ENCODE data around the gene EYA2.

EYA2 gene

GRCh38 chr20:47004179-47004578, 109.5 kb downstream of the EYA2 start:
- DNase-seq (ENCODE audit: low read depth in 2 of 3, low spot score in 1 of 3): no peak

GRCh38 chr20:47007826-47008655, 113.4 kb downstream of the EYA2 start:
- no peak for DNase-seq (ENCODE audit: low read depth in 2 of 3, low spot score in 1 of 3)

- no peak for DNase-seq (ENCODE audit: low read depth in 2 of 3, low spot score in 1 of 3)
Observed at GRCh38 chr20:47008842-47009518, 114.3 kb downstream of the EYA2 start.

GRCh38 chr20:47009784-47010183, 115.1 kb downstream of the EYA2 start:
- no peak for DNase-seq (ENCODE audit: low read depth in 2 of 3, low spot score in 1 of 3)

- no peak for DNase-seq (ENCODE audit: low read depth in 2 of 3, low spot score in 1 of 3)
Observed at GRCh38 chr20:47011984-47012383, 117.3 kb downstream of the EYA2 start.

GRCh38 chr20:47013606-47014005, 119.0 kb downstream of the EYA2 start:
- no peak for DNase-seq (ENCODE audit: low read depth in 2 of 3, low spot score in 1 of 3)

GRCh38 chr20:47016068-47016664, 121.5 kb downstream of the EYA2 start:
- no peak for DNase-seq (ENCODE audit: low read depth in 2 of 3, low spot score in 1 of 3)

- no peak for DNase-seq (ENCODE audit: low read depth in 2 of 3, low spot score in 1 of 3)
Observed at GRCh38 chr20:47018381-47018780, 123.7 kb downstream of the EYA2 start.

GRCh38 chr20:47019121-47019824, 124.6 kb downstream of the EYA2 start:
- no peak for DNase-seq (ENCODE audit: low read depth in 2 of 3, low spot score in 1 of 3)

- DNase-seq (ENCODE audit: low read depth in 2 of 3, low spot score in 1 of 3): no peak
Observed at GRCh38 chr20:47020231-47020630, 125.6 kb downstream of the EYA2 start.

- no peak for DNase-seq (ENCODE audit: low read depth in 2 of 3, low spot score in 1 of 3)
Observed at GRCh38 chr20:47021850-47022249, 127.2 kb downstream of the EYA2 start.

GRCh38 chr20:47024461-47024937, 129.9 kb downstream of the EYA2 start:
- DNase-seq (ENCODE audit: low read depth in 2 of 3, low spot score in 1 of 3): no peak

- DNase-seq (ENCODE audit: low read depth in 2 of 3, low spot score in 1 of 3): no peak
Observed at GRCh38 chr20:47027042-47027441, 132.4 kb downstream of the EYA2 start.

GRCh38 chr20:47027456-47027855, 132.8 kb downstream of the EYA2 start:
- no peak for DNase-seq (ENCODE audit: low read depth in 2 of 3, low spot score in 1 of 3)

- DNase-seq (ENCODE audit: low read depth in 2 of 3, low spot score in 1 of 3): no peak
Observed at GRCh38 chr20:47028487-47028886, 133.8 kb downstream of the EYA2 start.

GRCh38 chr20:47029845-47030244, 135.2 kb downstream of the EYA2 start:
- no peak for DNase-seq (ENCODE audit: low read depth in 2 of 3, low spot score in 1 of 3)

- DNase-seq (ENCODE audit: low read depth in 2 of 3, low spot score in 1 of 3): no peak
Observed at GRCh38 chr20:47030271-47030810, 135.7 kb downstream of the EYA2 start.

GRCh38 chr20:47031004-47031403, 136.4 kb downstream of the EYA2 start:
- no peak for DNase-seq (ENCODE audit: low read depth in 2 of 3, low spot score in 1 of 3)

GRCh38 chr20:47031821-47032220, 137.2 kb downstream of the EYA2 start:
- DNase-seq (ENCODE audit: low read depth in 2 of 3, low spot score in 1 of 3): no peak

GRCh38 chr20:47032933-47033578, 138.4 kb downstream of the EYA2 start:
- DNase-seq (ENCODE audit: low read depth in 2 of 3, low spot score in 1 of 3): no peak

GRCh38 chr20:47033665-47034064, 139.0 kb downstream of the EYA2 start:
- DNase-seq (ENCODE audit: low read depth in 2 of 3, low spot score in 1 of 3): no peak

Measured in stimulated activated CD4-positive, alpha-beta T cell treated with anti-CD3 and anti-CD28 coated beads, Interleukin-12 subunit alpha, Interleukin-12 subunit beta, amount 100 ng/mL, for 48 hours (primary cell).